ENCODE measurements around the gene PABPC1L2B. TPM values are rescaled to one million over a fixed set of nuclear protein-coding genes. Genes with fewer than 3 reads are reported as not detected.
"Not testable (repeated sequence)": the region's sequence is repeated elsewhere in the genome, so short reads cannot be mapped to it uniquely, and the experiment has no call there.

PABPC1L2B gene
- polyA plus RNA-seq (2011; rRNA removed): not detected in 2 replicates
- 0.03 TPM in 1 of 2 replicates, not detected in the other for polyA plus RNA-seq (2012; cell fraction: cytosol; rRNA removed)
- 0.01 TPM in 1 of 2 replicates, not detected in the other for polyA plus RNA-seq (2012; cell fraction: nucleus; rRNA removed)
- not detected in 3 replicates for polyA plus RNA-seq (2017; fragmentation: RNase III; extraction: RNeasy Plus Mini Kit Qiagen cat#74134 plus additional on column Dnase treatment)
- not detected in 2 replicates for polyA minus RNA-seq (2011; rRNA and poly(A)+ RNA removed)

GRCh38 chrX:73002733-73003132 is at the start of gene PABPC1L2B:
Gene PABPC1L2B, plus strand, starts transcription at chrX:73002939. Its CDS starts 704 bp downstream, at chrX:73003643.
- H3K4me1 ChIP-seq; H3K4me2 ChIP-seq; H3K27ac ChIP-seq; H3K9me3 ChIP-seq; POLR2A ChIA-PET; FAIRE-seq; DNase-seq (ENCODE audit: low read depth in 1 of 2, low spot score in 1 of 2); CTCF ChIA-PET; H3K4me3 ChIP-seq; ATAC-seq: not testable (repeated sequence)
- no CpG with 5 or more reads among the region's 44 CpGs for WGBS (ENCODE audit: missing lambda C conversion rate)

DNA sequence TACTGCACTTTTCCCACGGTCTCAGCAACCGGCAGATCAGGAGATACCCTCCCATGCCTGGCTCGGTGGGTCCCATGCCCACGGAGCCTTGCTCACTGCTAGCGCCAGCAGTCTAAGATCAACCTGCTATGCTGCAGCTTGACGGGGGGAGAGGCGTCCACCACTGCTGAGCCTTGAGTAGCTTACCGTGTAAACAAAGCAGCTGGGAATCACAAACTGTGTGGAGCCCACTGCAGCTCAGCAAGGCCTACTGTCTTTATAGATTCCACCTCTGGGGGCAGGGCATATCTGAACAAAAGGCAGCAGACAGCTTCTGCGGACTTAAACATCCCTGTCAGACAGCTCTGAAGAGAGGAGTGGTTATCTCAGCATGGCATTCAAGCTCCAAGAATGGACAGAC is 42.8 kb upstream of the PABPC1L2B start:
- H3K4me3 ChIP-seq; CTCF ChIA-PET; H3K4me1 ChIP-seq; H3K4me2 ChIP-seq; FAIRE-seq; ATAC-seq; H3K9me3 ChIP-seq; POLR2A ChIA-PET; H3K27ac ChIP-seq; DNase-seq (ENCODE audit: low read depth in 1 of 2, low spot score in 1 of 2): not testable (repeated sequence)
- WGBS (ENCODE audit: missing lambda C conversion rate): no CpG with 5 or more reads among the region's 9 CpGs

- WGBS (ENCODE audit: missing lambda C conversion rate): no CpG with 5 or more reads among the region's 5 CpGs
- H3K4me3 ChIP-seq; H3K27ac ChIP-seq; DNase-seq (ENCODE audit: low read depth in 1 of 2, low spot score in 1 of 2); ATAC-seq; CTCF ChIA-PET; FAIRE-seq; H3K9me3 ChIP-seq; POLR2A ChIA-PET; H3K4me2 ChIP-seq; H3K4me1 ChIP-seq: not testable (repeated sequence)
These were observed 30.9 kb upstream of the PABPC1L2B start for GRCh38 chrX:72971859-72972258.

DNA sequence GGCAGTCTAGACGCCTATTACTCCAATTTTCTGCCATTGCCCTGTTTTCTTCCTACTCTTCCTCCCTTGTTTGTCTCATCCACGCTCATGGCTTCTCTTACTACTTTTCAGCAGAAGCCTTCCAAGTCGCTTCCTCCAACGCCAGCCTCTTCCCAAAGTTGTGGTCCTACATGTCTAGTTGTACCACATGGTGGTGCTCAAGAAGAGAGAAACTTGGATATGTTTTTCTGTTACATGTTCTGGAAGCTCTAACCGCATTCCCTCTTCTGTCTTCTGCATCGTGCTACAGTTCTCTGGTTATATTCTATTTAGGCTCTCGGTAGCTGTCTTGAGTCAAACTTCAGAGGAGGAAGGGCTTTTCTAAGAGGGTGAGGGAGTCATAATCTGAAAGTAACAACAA is 27.9 kb upstream of the PABPC1L2B start:
- H3K27ac ChIP-seq; H3K9me3 ChIP-seq; H3K4me3 ChIP-seq; POLR2A ChIA-PET; H3K4me2 ChIP-seq; DNase-seq (ENCODE audit: low read depth in 1 of 2, low spot score in 1 of 2); H3K4me1 ChIP-seq; CTCF ChIA-PET: not testable (repeated sequence)
- FAIRE-seq (peak; percentile 96), ATAC-seq (peak; percentile 54 to 73; a peak in 4 of 6 replicates)
- no CpG with 5 or more reads among the region's 7 CpGs for WGBS (ENCODE audit: missing lambda C conversion rate)

DNA sequence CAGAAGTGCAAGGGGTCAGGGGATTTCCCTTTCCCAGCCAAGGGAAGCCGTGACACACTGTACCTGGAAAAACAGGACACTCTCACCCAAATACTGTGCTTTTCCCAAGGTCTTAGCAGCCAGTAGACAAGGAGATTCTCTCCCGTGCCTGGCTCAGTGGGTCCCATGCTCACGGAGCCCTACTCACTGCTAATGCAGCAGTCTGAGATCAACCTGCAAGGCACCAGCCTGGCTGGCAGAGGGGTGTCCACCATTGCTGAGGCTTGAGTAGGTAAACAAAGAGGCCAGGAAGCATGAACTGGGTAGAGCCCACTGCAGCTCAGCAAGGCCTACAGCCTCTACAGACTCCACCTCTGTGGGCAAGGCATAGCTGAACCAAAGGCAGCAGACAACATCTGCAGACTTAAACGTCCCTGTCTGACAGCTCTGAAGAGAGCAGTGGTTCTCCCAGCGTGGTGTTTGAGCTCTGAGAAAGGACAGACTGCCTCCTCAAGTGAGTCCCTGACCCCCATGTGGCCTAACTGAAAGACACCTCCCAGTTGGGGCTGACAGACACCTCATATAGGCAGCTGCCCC is 21.8 kb upstream of the PABPC1L2B start:
- H3K4me3 ChIP-seq; CTCF ChIA-PET; H3K4me2 ChIP-seq; FAIRE-seq; POLR2A ChIA-PET; H3K4me1 ChIP-seq; H3K9me3 ChIP-seq; ATAC-seq; H3K27ac ChIP-seq; DNase-seq (ENCODE audit: low read depth in 1 of 2, low spot score in 1 of 2): not testable (repeated sequence)
- 0% methylated on average over 1 of the region's 5 CpGs for WGBS (ENCODE audit: missing lambda C conversion rate)

- DNase-seq (ENCODE audit: low read depth in 1 of 2, low spot score in 1 of 2); CTCF ChIA-PET; H3K4me1 ChIP-seq; H3K27ac ChIP-seq; H3K9me3 ChIP-seq; ATAC-seq; POLR2A ChIA-PET; FAIRE-seq; H3K4me2 ChIP-seq; H3K4me3 ChIP-seq: not testable (repeated sequence)
- WGBS (ENCODE audit: missing lambda C conversion rate): no CpG with 5 or more reads among the region's 19 CpGs
These were observed 1.3 kb downstream of the PABPC1L2B start for GRCh38 chrX:73004032-73004431.

DNA sequence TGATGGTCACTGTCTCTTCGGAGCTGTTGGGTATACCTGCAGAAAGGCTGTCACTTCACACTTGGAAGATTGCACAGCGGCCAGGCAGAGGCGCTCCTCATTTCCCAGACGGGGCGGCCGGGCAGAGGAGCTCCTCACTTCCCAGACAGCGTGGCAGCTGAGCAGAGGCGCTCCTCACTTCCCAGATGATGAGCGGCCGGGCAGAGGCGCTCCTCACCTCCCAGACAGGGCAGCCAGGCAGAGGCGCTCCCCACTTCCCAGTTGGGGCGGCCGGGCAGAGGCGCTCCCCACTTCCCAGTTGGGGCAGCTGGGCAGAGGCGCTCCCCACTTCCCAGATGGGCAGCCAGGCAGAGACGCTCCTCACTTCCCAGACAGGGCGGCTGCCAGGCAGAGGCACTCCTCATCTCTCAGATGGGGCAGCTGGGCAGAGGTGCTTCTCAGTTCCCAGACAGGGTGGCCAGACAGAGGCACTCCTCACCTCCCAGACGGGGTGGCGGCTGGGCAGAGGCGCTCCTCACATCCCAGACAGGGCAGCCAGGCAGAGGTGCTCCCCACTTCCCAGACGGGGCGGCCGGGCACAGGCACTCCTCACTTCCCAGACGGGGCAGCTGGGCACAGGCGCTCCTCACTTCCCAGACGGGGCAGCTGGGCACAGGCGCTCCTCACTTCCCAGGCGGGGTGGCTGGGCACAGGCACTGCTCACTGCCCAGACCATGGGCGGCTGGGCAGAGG is 18.8 kb downstream of the PABPC1L2B start:
- no peak for DNase-seq (ENCODE audit: low read depth in 1 of 2, low spot score in 1 of 2)
- Histone ChIP-seq H3K4me1 (no peaks in the 10 kb centered on the region), H3K4me3 (no peak overlapping the region), H3K9me3 (no peaks in the 10 kb centered on the region), H3K4me2 (no peak overlapping the region), H3K27ac (no peak overlapping the region)
- no peak for ATAC-seq
- ChIA-PET CTCF (no interaction called here), POLR2A (no interaction called here)
- WGBS (ENCODE audit: missing lambda C conversion rate): 36% methylated on average over 7 of the region's 30 CpGs
- FAIRE-seq: no peak
- no peak for TF ChIP-seq PHF8 (IDR thresholded peaks at IDR 0.05; ENCODE audit: borderline replicate concordance, low read depth)
- TF ChIP-seq ESRRA (IDR thresholded peaks at IDR 0.05; ENCODE audit: borderline replicate concordance, low read length): no peak
- no peak for TF ChIP-seq CEBPB (IDR thresholded peaks at IDR 0.05)
- TF ChIP-seq HOXA7 (CRISPR knock-in tag; IDR thresholded peaks at IDR 0.05): no peak
- no peak for TF ChIP-seq MYC (IDR thresholded peaks at IDR 0.05; ENCODE audit: borderline replicate concordance, low read length)
- TF ChIP-seq CBX2 (IDR thresholded peaks at IDR 0.05; ENCODE audit: borderline replicate concordance, low read depth): no peak
- TF ChIP-seq ELK1 (IDR thresholded peaks at IDR 0.05; ENCODE audit: low read depth, low read length): no peak
- TF ChIP-seq, protein P1, sequence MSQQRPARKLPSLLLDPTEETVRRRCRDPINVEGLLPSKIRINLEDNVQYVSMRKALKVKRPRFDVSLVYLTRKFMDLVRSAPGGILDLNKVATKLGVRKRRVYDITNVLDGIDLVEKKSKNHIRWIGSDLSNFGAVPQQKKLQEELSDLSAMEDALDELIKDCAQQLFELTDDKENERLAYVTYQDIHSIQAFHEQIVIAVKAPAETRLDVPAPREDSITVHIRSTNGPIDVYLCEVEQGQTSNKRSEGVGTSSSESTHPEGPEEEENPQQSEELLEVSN (IDR thresholded peaks at IDR 0.05; ENCODE audit: borderline replicate concordance, low read depth): no peak
- no peak for TF ChIP-seq KDM5A (IDR thresholded peaks at IDR 0.05)
- no peak for TF ChIP-seq KDM1A (IDR thresholded peaks at IDR 0.05; ENCODE audit: low read depth)
- no peak for TF ChIP-seq HDAC2 (IDR thresholded peaks at IDR 0.05)
- TF ChIP-seq SMC3 (IDR thresholded peaks at IDR 0.05): no peak
- no peak for TF ChIP-seq NPAS2 (CRISPR knock-in tag; IDR thresholded peaks at IDR 0.05; ENCODE audit: borderline replicate concordance)
- TF ChIP-seq CHD2 (IDR thresholded peaks at IDR 0.05; ENCODE audit: low read length, partially characterized antibody): no peak
- TF ChIP-seq PBX3 (IDR thresholded peaks at IDR 0.05): no peak
